SK-N-SH (cell line): ENCODE data around the gene TMEM14A. TPM values are rescaled to one million over a fixed set of nuclear protein-coding genes. Genes with fewer than 3 reads are reported as not detected.

ENCODE experiments used
- CTCF ChIA-PET: fragments of 300-600, 350-600 bp; formaldehyde crosslinking; extraction: SDS; loops from one replicate; lab custom pipeline; 2021; lab: Yijun Ruan, JAX
- POLR2A ChIA-PET: fragments of 350-600 bp; sonication (Branson Sonifier 250); formaldehyde crosslinking; extraction: SDS; loops from one replicate; lab custom pipeline; 2020; ENCODE audit warnings: antibody characterized with exemption, inconsistent platforms; lab: Yijun Ruan, JAX
- DNase-seq: peaks from one replicate; pipeline ENCODE4 v3.0.0; 2012
- H2AFZ ChIP-seq: fragments of 200-600 bp; sonication (generic); 2 replicates; pipeline ENCODE4 v1.8.1; 2016; ENCODE audit warnings: antibody characterized with exemption, mild to moderate bottlenecking, low read depth
- H3F3A ChIP-seq: fragments of 200-600 bp; sonication (generic); replicated peaks from 2 replicates; pipeline ENCODE3; 2016; ENCODE audit warnings: antibody characterized with exemption, mild to moderate bottlenecking; ENCODE audit not compliant: insufficient read depth
- H3K27ac ChIP-seq, 2 experiments: fragments of 200-500 bp in 1 of 2; fragments of 200-600 bp in 1 of 2; sonication (Bioruptor generic) in 1 of 2; sonication (generic), shearing (Covaris generic) in 1 of 2; 2 replicates each; pipeline versions ENCODE4 v1.5.1 to v1.6.1; 2014 to 2016; ENCODE audit warnings: low read depth in 2 of 2, inconsistent platforms in 1 of 2, low read length in 1 of 2, mild to moderate bottlenecking in 1 of 2, mixed read lengths in 1 of 2
- H3K27me3 ChIP-seq: fragments of 200-600 bp; sonication (generic), shearing (Covaris generic); 2 replicates; pipeline ENCODE4 v1.6.1; 2016; ENCODE audit warnings: mixed run types; ENCODE audit not compliant: insufficient read depth
- H3K36me3 ChIP-seq, 2 experiments: fragments of 200-500 bp in 1 of 2; fragments of 200-600 bp in 1 of 2; sonication (Bioruptor generic) in 1 of 2; sonication (generic) in 1 of 2; replicated peaks in 1 of 2; 2 replicates each; pipeline versions ENCODE3 to v1.5.1; 2014 to 2016; ENCODE audit warnings: low read length in 1 of 2, mild to moderate bottlenecking in 1 of 2; ENCODE audit not compliant: insufficient read depth in 2 of 2, control insufficient read depth in 1 of 2
- H3K4me1 ChIP-seq, 2 experiments: fragments of 200-500 bp in 1 of 2; fragments of 200-600 bp in 1 of 2; sonication (Bioruptor generic) in 1 of 2; sonication (generic), shearing (Covaris generic) in 1 of 2; 2 replicates each; pipeline versions ENCODE4 v1.5.1 to v1.6.1; 2014 to 2016; ENCODE audit warnings: low read depth in 1 of 2, low read length in 1 of 2, mixed run types in 1 of 2; ENCODE audit not compliant: insufficient read depth in 2 of 2, control insufficient read depth in 1 of 2
- H3K4me2 ChIP-seq: fragments of 200-600 bp; sonication (generic), shearing (Covaris generic); 2 replicates; pipeline ENCODE4 v1.6.1; 2017; ENCODE audit warnings: mixed run types
- H3K4me3 ChIP-seq, 2 experiments: fragments of 200-500 bp in 1 of 2; fragments of 200-600 bp in 1 of 2; sonication (Bioruptor generic) in 1 of 2; sonication (generic), shearing (Covaris generic) in 1 of 2; 2 replicates each; pipeline versions ENCODE4 v1.5.1 to v1.8.1; 2014 to 2016; ENCODE audit warnings: low read depth in 2 of 2, inconsistent platforms in 1 of 2, low read length in 1 of 2, mild to moderate bottlenecking in 1 of 2, mixed read lengths in 1 of 2, moderate library complexity in 1 of 2
- H3K79me2 ChIP-seq: fragments of 200-600 bp; sonication (generic); 2 replicates; pipeline ENCODE4 v1.8.1; 2017; ENCODE audit warnings: mild to moderate bottlenecking; ENCODE audit not compliant: insufficient read depth
- H3K9ac ChIP-seq: fragments of 200-600 bp; sonication (generic); 2 replicates; pipeline ENCODE4 v1.6.1; 2017; ENCODE audit warnings: mixed run types
- H3K9me2 ChIP-seq: fragments of 200-600 bp; sonication (generic); 2 replicates; pipeline ENCODE4 v1.6.1; 2017; ENCODE audit warnings: mixed run types
- H3K9me3 ChIP-seq: fragments of 200-600 bp; sonication (generic); 2 replicates; pipeline ENCODE4 v1.6.1; 2017; ENCODE audit warnings: mixed run types, mild to moderate bottlenecking, moderate library complexity
- H4K20me1 ChIP-seq: fragments of 200-600 bp; sonication (generic); 2 replicates; pipeline ENCODE4 v1.6.1; 2017; ENCODE audit warnings: mild to moderate bottlenecking, mixed run types; ENCODE audit not compliant: insufficient read depth
- CHD2 ChIP-seq: fragments of 150-350 bp; IDR thresholded peaks from 2 replicates; pipeline ENCODE4 v1.6.1; 2018; ENCODE audit warnings: low read length; ENCODE audit not compliant: partially characterized antibody
- CTCF ChIP-seq: fragments of 200-600 bp; sonication (generic); IDR thresholded peaks from 2 replicates; pipeline ENCODE4 v1.6.1; 2017; ENCODE audit warnings: antibody characterized with exemption, mild to moderate bottlenecking, moderate library complexity
- FOXM1 ChIP-seq: IDR thresholded peaks from 2 replicates; pipeline ENCODE4 v1.4.0; 2012; ENCODE audit warnings: low read depth, mild to moderate bottlenecking
- IRF3 ChIP-seq: fragments of 150-350 bp; IDR thresholded peaks from 2 replicates; pipeline ENCODE4 v1.6.1; 2016; ENCODE audit warnings: mild to moderate bottlenecking, low read depth, low read length
- MEF2A ChIP-seq: IDR thresholded peaks from 2 replicates; pipeline ENCODE4 v1.4.0; 2012; ENCODE audit warnings: low read depth, borderline replicate concordance
- MXI1 ChIP-seq: IDR thresholded peaks from 2 replicates; pipeline ENCODE4 v1.6.1; 2012; ENCODE audit warnings: mild to moderate bottlenecking, low read depth, low read length, improper control_type of control experiment
- NFIC ChIP-seq: IDR thresholded peaks from 2 replicates; pipeline ENCODE4 v1.4.0; 2012; ENCODE audit warnings: borderline replicate concordance
- PBX3 ChIP-seq: IDR thresholded peaks from 2 replicates; pipeline ENCODE4; 2012
- RAD21 ChIP-seq: IDR thresholded peaks from 2 replicates; pipeline ENCODE4 v1.6.1; 2012; ENCODE audit warnings: mild to moderate bottlenecking, low read length
- RFX5 ChIP-seq: IDR thresholded peaks from 2 replicates; pipeline ENCODE4 v1.6.1; 2012; ENCODE audit warnings: mild to moderate bottlenecking, improper control_type of control experiment, low read length
- SIN3A ChIP-seq: IDR thresholded peaks from 2 replicates; pipeline ENCODE4 v1.6.1; 2012; ENCODE audit warnings: low read depth, mild to moderate bottlenecking, low read length, moderate library complexity, borderline replicate concordance
- SMC3 ChIP-seq: IDR thresholded peaks from 2 replicates; pipeline ENCODE4 v1.6.1; 2012; ENCODE audit warnings: low read depth, low read length, improper control_type of control experiment
- TAF1 ChIP-seq: IDR thresholded peaks from 2 replicates; pipeline ENCODE4 v1.6.1; 2012; ENCODE audit warnings: low read depth, mild to moderate bottlenecking, low read length, moderate library complexity, borderline replicate concordance
- TCF12 ChIP-seq: IDR thresholded peaks from 2 replicates; pipeline ENCODE4 v1.4.0; 2012
- USF2 ChIP-seq: fragments of 150-350 bp; IDR thresholded peaks from 2 replicates; pipeline ENCODE4 v1.6.1; 2017; ENCODE audit warnings: antibody characterized with exemption, low read length, low read depth, borderline replicate concordance
- WGBS: methylation state at CpG from one replicate; pipeline ENCODE4 v1.1.6; 2017; ENCODE audit warnings: low lambda C conversion rate; 5-methylcytosine and 5-hydroxymethylcytosine counted together
- polyA plus RNA-seq, 3 experiments: library from polyadenylated mRNA; depleted of rRNA; stranded (reverse); fragments of >200 nt; gene quantifications; 2 replicates each; pipeline ENCODE4 v1.2.3, GENCODE V29; 2012

Gene TMEM14A
- polyA plus RNA-seq, 1 of the 3 experiments (the other 2 are of a cell fraction): 42.4 TPM

GRCh38 chr6:52729576-52729975 is 58.7 kb downstream of the TMEM14A start:
- ChIA-PET CTCF (no interaction called here), POLR2A (no interaction called here)
- no peaks in the 10 kb centered on the region for H3K79me2 ChIP-seq
- no peaks in the 10 kb centered on the region for H3K9me3 ChIP-seq
- H3K4me2 ChIP-seq: no peak overlapping the region
- no peak overlapping the region for H3K9ac ChIP-seq
- H3K27ac ChIP-seq: no peak overlapping the region
- no peaks in the 10 kb centered on the region for H3K4me1 ChIP-seq
- no peak for TF ChIP-seq TAF1
- no peak for TF ChIP-seq MXI1
- TF ChIP-seq USF2: no peak
- TF ChIP-seq TCF12: no peak
- no peak for TF ChIP-seq FOXM1
- no peak for TF ChIP-seq NFIC
- TF ChIP-seq RAD21: no peak
- H2AFZ ChIP-seq: no peak overlapping the region
- WGBS: 7% methylated on average over 1 of the region's 1 CpG
- DNase-seq: no peak
- no peak overlapping the region for H3K4me3 ChIP-seq
- H3K9me2 ChIP-seq: no peaks in the 10 kb centered on the region
- H3K27me3 ChIP-seq: peaks cover 9% of the 10 kb centered on the region; the same call in 1 of the 2 replicates
- no peaks in the 10 kb centered on the region for H3K36me3 ChIP-seq
- H3F3A ChIP-seq: no peaks in the 10 kb centered on the region
- no peaks in the 10 kb centered on the region for H4K20me1 ChIP-seq

- no peaks in the 10 kb centered on the region for H3K9me2 ChIP-seq
- H3K36me3 ChIP-seq: no peaks in the 10 kb centered on the region
- no peaks in the 10 kb centered on the region for H3F3A ChIP-seq
- WGBS: 44% methylated on average over 6 of the region's 6 CpGs
- peaks cover 15% of the 10 kb centered on the region; the same call in 1 of the 2 replicates for H3K27me3 ChIP-seq
- H3K79me2 ChIP-seq: no peaks in the 10 kb centered on the region
- ChIA-PET CTCF (interaction anchor here (0.9 kb wide), 1 partner anchor 84 kb away, joined by 3 read pairs; no protein-coding TSS in a partner anchor), POLR2A (no interaction called here)
- no peaks in the 10 kb centered on the region for H3K9me3 ChIP-seq
- H3K4me3 ChIP-seq: no peak overlapping the region
- no peak for TF ChIP-seq CHD2
- TF ChIP-seq SMC3: no peak
- no peak for DNase-seq
- no peaks in the 10 kb centered on the region for H4K20me1 ChIP-seq
- H3K9ac ChIP-seq: no peak overlapping the region
- H3K4me1 ChIP-seq: no peaks in the 10 kb centered on the region
- no peak overlapping the region for H2AFZ ChIP-seq
- no peak overlapping the region for H3K27ac ChIP-seq
- H3K4me2 ChIP-seq: no peak overlapping the region
These were observed 60.8 kb downstream of the TMEM14A start for GRCh38 chr6:52731719-52732118.

GRCh38 chr6:52733172-52733571 is 62.3 kb downstream of the TMEM14A start:
- Histone ChIP-seq H3K36me3 (no peaks in the 10 kb centered on the region), H4K20me1 (no peaks in the 10 kb centered on the region), H3K79me2 (no peaks in the 10 kb centered on the region), H3K4me1 (no peaks in the 10 kb centered on the region), H3K9me2 (no peaks in the 10 kb centered on the region), H3K9ac (no peak overlapping the region), H3K4me3 (no peak overlapping the region), H3K4me2 (no peak overlapping the region), H3K9me3 (no peaks in the 10 kb centered on the region), H3F3A (no peaks in the 10 kb centered on the region), H3K27me3 (peaks cover 16% of the 10 kb centered on the region; the same call in 1 of the 2 replicates), H2AFZ (no peak overlapping the region), H3K27ac (no peak overlapping the region)
- ChIA-PET POLR2A (no interaction called here), CTCF (interaction anchor here (2.7 kb wide), 1 partner anchor 9 kb away, joined by 9 read pairs; no protein-coding TSS in a partner anchor)
- no peak for DNase-seq
- WGBS: 67% methylated on average over 1 of the region's 1 CpG
- TF ChIP-seq RAD21 (no peak), MXI1 (no peak), CTCF (no peak), IRF3 (no peak), RFX5 (no peak), MEF2A (no peak), PBX3 (no peak), SIN3A (no peak)
